SU-DHL-6 (cell line): ENCODE data around the gene PRR14L.

Source experiments
- EZH2phosphoT487 ChIP-seq: fragments of 200-600 bp; sonication (generic), shearing (Covaris generic); conservative IDR thresholded peaks from 2 replicates; pipeline ENCODE4 v1.6.1; 2018; ENCODE audit warnings: mild to moderate bottlenecking, antibody characterized with exemption, low read length, moderate library complexity, mixed read lengths
- TF ChIP-seq, protein P1 (sequence below): fragments of 200-600 bp; sonication (generic); IDR thresholded peaks from one replicate; pipeline ENCODE4 v1.5.1; 2017; ENCODE audit warnings: antibody characterized with exemption, mild to moderate bottlenecking, low read length, moderate library complexity; ENCODE audit not compliant: insufficient read depth, poor library complexity, severe bottlenecking

DNA sequence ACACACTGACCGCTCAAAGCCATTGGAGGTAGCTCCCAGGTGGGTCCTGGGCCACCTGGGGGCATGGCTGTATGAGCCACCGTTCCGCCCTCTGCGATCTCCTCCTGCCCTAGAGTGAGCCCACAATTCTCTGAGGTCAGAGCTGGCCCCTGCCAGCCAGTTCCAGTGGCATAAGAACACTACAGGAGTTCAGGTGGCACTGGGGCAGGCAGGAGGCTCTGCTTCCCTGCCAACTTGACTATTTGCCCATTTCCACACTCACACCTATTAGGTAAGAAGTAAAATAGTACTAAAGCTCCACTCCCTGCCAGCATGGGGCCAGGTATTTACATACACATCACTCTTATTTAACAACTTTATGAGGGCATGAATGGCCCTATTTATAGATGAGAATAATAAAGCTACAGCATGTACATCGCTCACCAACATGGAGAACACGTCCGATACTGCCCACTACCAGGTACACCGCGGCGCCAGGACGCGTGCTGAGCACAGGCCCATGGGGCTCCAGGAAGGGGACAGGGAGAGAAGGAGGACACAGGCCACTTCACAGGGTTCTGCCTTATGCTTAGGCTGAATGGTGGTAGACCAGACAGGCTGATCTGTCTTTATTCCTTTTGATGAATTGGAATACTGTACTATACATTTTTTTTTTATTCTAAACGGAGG, 114.2 kb downstream of the PRR14L start:
- TF ChIP-seq, protein P1, sequence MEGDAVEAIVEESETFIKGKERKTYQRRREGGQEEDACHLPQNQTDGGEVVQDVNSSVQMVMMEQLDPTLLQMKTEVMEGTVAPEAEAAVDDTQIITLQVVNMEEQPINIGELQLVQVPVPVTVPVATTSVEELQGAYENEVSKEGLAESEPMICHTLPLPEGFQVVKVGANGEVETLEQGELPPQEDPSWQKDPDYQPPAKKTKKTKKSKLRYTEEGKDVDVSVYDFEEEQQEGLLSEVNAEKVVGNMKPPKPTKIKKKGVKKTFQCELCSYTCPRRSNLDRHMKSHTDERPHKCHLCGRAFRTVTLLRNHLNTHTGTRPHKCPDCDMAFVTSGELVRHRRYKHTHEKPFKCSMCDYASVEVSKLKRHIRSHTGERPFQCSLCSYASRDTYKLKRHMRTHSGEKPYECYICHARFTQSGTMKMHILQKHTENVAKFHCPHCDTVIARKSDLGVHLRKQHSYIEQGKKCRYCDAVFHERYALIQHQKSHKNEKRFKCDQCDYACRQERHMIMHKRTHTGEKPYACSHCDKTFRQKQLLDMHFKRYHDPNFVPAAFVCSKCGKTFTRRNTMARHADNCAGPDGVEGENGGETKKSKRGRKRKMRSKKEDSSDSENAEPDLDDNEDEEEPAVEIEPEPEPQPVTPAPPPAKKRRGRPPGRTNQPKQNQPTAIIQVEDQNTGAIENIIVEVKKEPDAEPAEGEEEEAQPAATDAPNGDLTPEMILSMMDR = no peak
- TF ChIP-seq EZH2phosphoT487 = no peak
